IMR-90 (cell line): Measurements from ENCODE around the gene NCOA7. TPM values are rescaled to one million over a fixed set of nuclear protein-coding genes. Genes with fewer than 3 reads are reported as not detected.

Experiments used
- ATAC-seq: fragments of 200-7000 bp; cut with Tn5 transposase; 2 replicates; pipeline ENCODE4 v1.9.1; 2020; ENCODE audit warnings: low read depth, mild to moderate bottlenecking, moderate library complexity
- BruUV-seq: library from RNA; stranded (reverse); fragments of 400-500 nt; replicated peaks from 2 replicates; lab custom pipeline; 2021; lab: Mats Ljungman, UMichigan
- CTCF ChIA-PET: fragments of 300-600 bp; formaldehyde crosslinking; extraction: SDS; loops from one replicate; lab custom pipeline; 2021; ENCODE audit warnings: antibody characterized with exemption; lab: Yijun Ruan, JAX
- POLR2A ChIA-PET: fragments of 300-600 bp; sonication (Branson Sonifier 250); formaldehyde crosslinking; loops from one replicate; lab custom pipeline; 2022; ENCODE audit warnings: antibody characterized with exemption; ENCODE audit not compliant: unreplicated experiment; lab: Charles Lee
- DNase-seq: peaks from one replicate; pipeline ENCODE4 v3.0.0; 2013
- H2AFZ ChIP-seq: replicated peaks from 2 replicates; pipeline ENCODE3; 2013; ENCODE audit warnings: low read length, mild to moderate bottlenecking; ENCODE audit not compliant: poor library complexity
- H2AK5ac ChIP-seq: 2 replicates; pipeline ENCODE4 v1.6.1; 2013; ENCODE audit warnings: low read depth, low read length, inconsistent platforms
- H2AK9ac ChIP-seq: replicated peaks from 2 replicates; pipeline ENCODE3; 2013; ENCODE audit warnings: mild to moderate bottlenecking, low read depth, low read length, moderate library complexity; ENCODE audit not compliant: poor library complexity
- H2BK120ac ChIP-seq: 2 replicates; pipeline ENCODE4 v1.6.1; 2013; ENCODE audit warnings: low read depth, low read length, inconsistent platforms
- H2BK15ac ChIP-seq: 3 replicates; pipeline ENCODE4 v1.6.1; 2013; ENCODE audit warnings: low read depth, low read length, inconsistent platforms
- H2BK20ac ChIP-seq: 2 replicates; pipeline ENCODE4 v1.6.1; 2013; ENCODE audit warnings: low read depth, mild to moderate bottlenecking, inconsistent platforms, low read length, moderate library complexity
- H2BK5ac ChIP-seq: 2 replicates; pipeline ENCODE4 v1.6.1; 2013; ENCODE audit warnings: mild to moderate bottlenecking, low read depth, low read length, inconsistent platforms; ENCODE audit not compliant: poor library complexity, severe bottlenecking
- H3K14ac ChIP-seq: replicated peaks from 2 replicates; pipeline ENCODE4 v1.6.1; 2013; ENCODE audit warnings: low read depth, low read length, inconsistent platforms
- H3K18ac ChIP-seq: 2 replicates; pipeline ENCODE4 v1.6.1; 2013; ENCODE audit warnings: low read depth, low read length, control low read depth
- H3K23ac ChIP-seq: 2 replicates; pipeline ENCODE4 v1.6.1; 2013; ENCODE audit warnings: low read depth, low read length, inconsistent platforms
- H3K27ac ChIP-seq: 2 replicates; pipeline ENCODE4 v1.5.1; 2013; ENCODE audit warnings: mild to moderate bottlenecking, control low read depth, low read length; ENCODE audit not compliant: insufficient read depth
- H3K27me3 ChIP-seq: 2 replicates; pipeline ENCODE4 v1.6.1; 2013; ENCODE audit warnings: low read length; ENCODE audit not compliant: control insufficient read depth, insufficient read depth
- H3K36me3 ChIP-seq: 2 replicates; pipeline ENCODE4 v1.6.1; 2013; ENCODE audit warnings: low read length, mixed read lengths; ENCODE audit not compliant: control insufficient read depth, insufficient read depth
- H3K4ac ChIP-seq: 2 replicates; pipeline ENCODE4 v1.6.1; 2013; ENCODE audit warnings: low read depth, low read length, inconsistent platforms
- H3K4me1 ChIP-seq: 2 replicates; pipeline ENCODE4 v1.6.1; 2013; ENCODE audit warnings: low read length, mixed read lengths; ENCODE audit not compliant: control insufficient read depth, insufficient read depth
- H3K4me2 ChIP-seq: 2 replicates; pipeline ENCODE4 v1.6.1; 2013; ENCODE audit warnings: low read depth, mild to moderate bottlenecking, control low read depth, low read length, moderate library complexity
- H3K4me3 ChIP-seq: 2 replicates; pipeline ENCODE4 v1.5.1; 2013; ENCODE audit warnings: low read depth, mild to moderate bottlenecking, control low read depth, low read length, moderate library complexity; ENCODE audit not compliant: insufficient read depth
- H3K56ac ChIP-seq: 2 replicates; pipeline ENCODE4 v1.6.1; 2013; ENCODE audit warnings: low read length, inconsistent platforms; ENCODE audit not compliant: insufficient read depth; ENCODE audit errors: extremely low read depth
- H3K79me1 ChIP-seq, 2 experiments: 2 replicates each; pipeline ENCODE4 v1.6.1; 2013; ENCODE audit warnings: low read length in 2 of 2, inconsistent platforms in 1 of 2, low read depth in 1 of 2
- H3K9ac ChIP-seq: 2 replicates; pipeline ENCODE4 v1.6.1; 2013; ENCODE audit warnings: low read depth, low read length, control low read depth
- H3K9me1 ChIP-seq: 2 replicates; pipeline ENCODE4 v1.6.1; 2013; ENCODE audit warnings: low read length, inconsistent platforms; ENCODE audit not compliant: insufficient read depth
- H3K9me3 ChIP-seq: 2 replicates; pipeline ENCODE4 v1.6.1; 2013; ENCODE audit warnings: low read length; ENCODE audit not compliant: control insufficient read depth, insufficient read depth
- H4K20me1 ChIP-seq: 2 replicates; pipeline ENCODE4 v1.6.1; 2013; ENCODE audit warnings: low read length, inconsistent platforms; ENCODE audit not compliant: insufficient read depth
- H4K5ac ChIP-seq: 2 replicates; pipeline ENCODE4 v1.6.1; 2013; ENCODE audit warnings: mild to moderate bottlenecking, low read depth, low read length, control low read depth
- H4K8ac ChIP-seq, 2 experiments: 2 replicates each; pipeline ENCODE4 v1.6.1; 2013; ENCODE audit warnings: low read depth in 2 of 2, low read length in 2 of 2, control low read depth in 1 of 2, inconsistent platforms in 1 of 2
- H4K91ac ChIP-seq: 2 replicates; pipeline ENCODE4 v1.6.1; 2013; ENCODE audit warnings: low read depth, low read length, inconsistent platforms; ENCODE audit not compliant: insufficient read depth
- BHLHE40 ChIP-seq: fragments of 150-350 bp; IDR thresholded peaks from 2 replicates; pipeline ENCODE4 v1.6.1; 2016; ENCODE audit warnings: mild to moderate bottlenecking, low read depth, low read length
- MXI1 ChIP-seq: IDR thresholded peaks from 2 replicates; pipeline ENCODE4 v1.6.1; 2012; ENCODE audit warnings: low read depth, mild to moderate bottlenecking, low read length, moderate library complexity, borderline replicate concordance
- POLR2A ChIP-seq: IDR thresholded peaks from 2 replicates; pipeline ENCODE4 v1.6.1; 2012; ENCODE audit warnings: mild to moderate bottlenecking, low read depth, low read length
- RAD21 ChIP-seq: IDR thresholded peaks from 2 replicates; pipeline ENCODE4 v1.6.1; 2012; ENCODE audit warnings: low read length, improper control_type of control experiment
- RFX5 ChIP-seq: IDR thresholded peaks from 2 replicates; pipeline ENCODE4 v1.8.0; 2012; ENCODE audit warnings: low read depth, mild to moderate bottlenecking, low read length, moderate library complexity
- SMC3 ChIP-seq: fragments of 150-350 bp; IDR thresholded peaks from 2 replicates; pipeline ENCODE4 v1.6.1; 2016; ENCODE audit warnings: low read depth, mild to moderate bottlenecking, antibody characterized with exemption, low read length, moderate library complexity
- dilution Hi-C: fragments of 300-500 bp; cut with HindIII; formaldehyde crosslinking; loops from one replicate; pipeline ENCODE4 v1.14.3; 2018; ENCODE audit warnings: low sequenced_read_pairs; ENCODE audit not compliant: unreplicated experiment
- in situ Hi-C: fragments of 300-500 bp; cut with MboI; formaldehyde crosslinking; loops from 3 replicates; pipeline ENCODE4 v1.14.3; 2019; ENCODE audit warnings: low sequenced_read_pairs, inconsistent platforms, mixed read lengths
- intact Hi-C: fragments of 100-400 bp; cut with micrococcal nuclease; formaldehyde crosslinking; loops from 2 replicates; pipeline ENCODE4 v1.10.0; 2022
- polyA plus RNA-seq, 3 experiments: library from polyadenylated mRNA; depleted of rRNA; stranded (reverse); fragments of >200 nt; gene quantifications; 2 replicates each; pipeline ENCODE4 v1.2.3, GENCODE V29; 2012; ENCODE audit warnings: low replicate concordance in 1 of 3
- total RNA-seq: library from RNA; depleted of rRNA; stranded (reverse); fragments of >200 nt; gene quantifications from 2 replicates; pipeline ENCODE4 v1.2.3, GENCODE V29; 2012
- TF ChIP-seq, protein P1 (sequence below): conservative IDR thresholded peaks from 2 replicates; pipeline ENCODE4 v1.5.1; 2012; ENCODE audit warnings: mild to moderate bottlenecking, low read depth, low read length, improper control_type of control experiment

The NCOA7 gene
- total and polyA plus RNA-seq, 2 of the 4 experiments (the other 2 are of a cell fraction) = 12.6 to 12.9 TPM

DNA sequence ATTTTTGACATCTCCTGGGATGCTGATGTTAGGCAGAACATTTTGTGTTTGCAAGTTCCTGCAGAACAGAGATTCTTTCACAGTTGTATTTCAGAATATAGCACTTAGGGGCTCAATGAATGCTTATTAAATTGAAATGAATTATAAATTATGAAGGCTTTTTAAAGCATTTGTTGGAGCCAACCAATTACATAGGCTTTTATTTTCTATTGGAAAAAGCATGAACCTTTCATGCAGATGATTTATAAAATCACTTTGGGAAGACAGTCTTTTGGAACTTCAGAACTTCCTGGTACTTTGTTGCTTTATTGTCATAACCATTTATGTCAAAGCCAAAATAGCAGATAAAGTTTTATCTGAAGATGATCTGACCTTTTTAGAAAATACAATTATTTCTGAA is 96.6 kb downstream of the NCOA7 start:
- Histone ChIP-seq H4K91ac (no peak overlapping the region), H3K4me1 (no peaks in the 10 kb centered on the region; the same call in 1 of the 2 replicates), H3K18ac (no peak overlapping the region), H3K4me2 (no peak overlapping the region), H3K9me1 (no peaks in the 10 kb centered on the region), H2BK5ac (no peak overlapping the region), H3K14ac (no peak overlapping the region), H3K4me3 (no peak overlapping the region), H3K27ac (no peak overlapping the region), H4K5ac (no peak overlapping the region), H2AK9ac (no peak overlapping the region), H2AFZ (no peak overlapping the region), H3K79me1 (no peaks in the 10 kb centered on the region), H3K36me3 (peaks cover 8% of the 10 kb centered on the region), H3K23ac (no peak overlapping the region), H2BK120ac (no peak overlapping the region), H4K20me1 (no peaks in the 10 kb centered on the region), H3K27me3 (no peaks in the 10 kb centered on the region), H3K56ac (no peak overlapping the region), H3K4ac (no peak overlapping the region), H2BK15ac (no peak overlapping the region), H3K9ac (no peak overlapping the region), H2BK20ac (no peak overlapping the region), H3K9me3 (no peaks in the 10 kb centered on the region), H2AK5ac (no peak overlapping the region), H4K8ac (no peak overlapping the region)
- no peak for DNase-seq
- BruUV-seq = no TSS peak
- dilution Hi-C loops (no loop called here), in situ Hi-C loops (no loop called here), intact Hi-C loops (no loop called here)
- TF ChIP-seq, protein P1, sequence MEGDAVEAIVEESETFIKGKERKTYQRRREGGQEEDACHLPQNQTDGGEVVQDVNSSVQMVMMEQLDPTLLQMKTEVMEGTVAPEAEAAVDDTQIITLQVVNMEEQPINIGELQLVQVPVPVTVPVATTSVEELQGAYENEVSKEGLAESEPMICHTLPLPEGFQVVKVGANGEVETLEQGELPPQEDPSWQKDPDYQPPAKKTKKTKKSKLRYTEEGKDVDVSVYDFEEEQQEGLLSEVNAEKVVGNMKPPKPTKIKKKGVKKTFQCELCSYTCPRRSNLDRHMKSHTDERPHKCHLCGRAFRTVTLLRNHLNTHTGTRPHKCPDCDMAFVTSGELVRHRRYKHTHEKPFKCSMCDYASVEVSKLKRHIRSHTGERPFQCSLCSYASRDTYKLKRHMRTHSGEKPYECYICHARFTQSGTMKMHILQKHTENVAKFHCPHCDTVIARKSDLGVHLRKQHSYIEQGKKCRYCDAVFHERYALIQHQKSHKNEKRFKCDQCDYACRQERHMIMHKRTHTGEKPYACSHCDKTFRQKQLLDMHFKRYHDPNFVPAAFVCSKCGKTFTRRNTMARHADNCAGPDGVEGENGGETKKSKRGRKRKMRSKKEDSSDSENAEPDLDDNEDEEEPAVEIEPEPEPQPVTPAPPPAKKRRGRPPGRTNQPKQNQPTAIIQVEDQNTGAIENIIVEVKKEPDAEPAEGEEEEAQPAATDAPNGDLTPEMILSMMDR = no peak
- TF ChIP-seq BHLHE40 = no peak
- no peak for TF ChIP-seq RFX5
- TF ChIP-seq POLR2A = no peak
- TF ChIP-seq RAD21 = no peak
- no peak for TF ChIP-seq MXI1
- no peak for TF ChIP-seq SMC3
- POLR2A ChIA-PET = no interaction called here
- no peak for ATAC-seq
- CTCF ChIA-PET = no interaction called here
